Activated CD8-positive, alpha-beta T cell treated with anti-CD3 and anti-CD28 coated beads for 36 hours (primary cell): ENCODE measurements around the gene PDC. TPM values are rescaled to one million over a fixed set of nuclear protein-coding genes. Genes with fewer than 3 reads are reported as not detected.

ENCODE experiments used
- ATAC-seq: fragments of 200-7000 bp; cut with Tn5 transposase; one replicate; pipeline ENCODE4 v1.10.0; 2021; ENCODE audit warnings: mild to moderate bottlenecking, moderate library complexity
- CTCF ChIA-PET: fragments of 350-600 bp; sonication (Branson Sonifier 250); formaldehyde crosslinking; loops from one replicate; lab custom pipeline; 2021; ENCODE audit warnings: antibody characterized with exemption; lab: Charles Lee
- POLR2A ChIA-PET: fragments of 350-600 bp; sonication (Branson Sonifier 250); formaldehyde crosslinking; loops from one replicate; lab custom pipeline; 2021; ENCODE audit warnings: antibody characterized with exemption; lab: Charles Lee
- DNase-seq: peaks from one replicate; pipeline ENCODE4 v3.0.0-alpha.2; 2020
- H3K27ac Mint-ChIP-seq: one replicate; pipeline ENCODE4 v1.8.0; 2021; ENCODE audit warnings: mild to moderate bottlenecking, mixed read lengths
- H3K27me3 Mint-ChIP-seq: one replicate; pipeline ENCODE4 v1.8.0; 2021; ENCODE audit warnings: mixed read lengths
- H3K36me3 Mint-ChIP-seq: one replicate; pipeline ENCODE4 v1.8.0; 2021; ENCODE audit warnings: low read depth, mixed read lengths
- H3K4me1 Mint-ChIP-seq: one replicate; pipeline ENCODE4 v1.8.0; 2021; ENCODE audit warnings: low read depth, mixed read lengths
- H3K4me3 Mint-ChIP-seq: one replicate; pipeline ENCODE4 v1.8.0; 2021; ENCODE audit warnings: mild to moderate bottlenecking, moderate library complexity, mixed read lengths
- H3K9me3 Mint-ChIP-seq: one replicate; pipeline ENCODE4 v1.8.0; 2021; ENCODE audit warnings: mixed read lengths
- intact Hi-C: fragments of 100-400 bp; cut with micrococcal nuclease; formaldehyde crosslinking; loops from one replicate; pipeline ENCODE4 v1.10.0; 2022
- total RNA-seq, 2 experiments: library from RNA; stranded (reverse); gene quantifications; one replicate each; pipeline ENCODE4 v1.2.3, GENCODE V29; 2021
- TF ChIP-seq, protein P1 (sequence below): fragments of 200-600 bp; IDR thresholded peaks from one replicate; pipeline ENCODE4 v1.8.0; 2022; ENCODE audit warnings: antibody characterized with exemption, mild to moderate bottlenecking

PDC gene
- total RNA-seq, 2 experiments from 2014 or later, result not detected

DNA sequence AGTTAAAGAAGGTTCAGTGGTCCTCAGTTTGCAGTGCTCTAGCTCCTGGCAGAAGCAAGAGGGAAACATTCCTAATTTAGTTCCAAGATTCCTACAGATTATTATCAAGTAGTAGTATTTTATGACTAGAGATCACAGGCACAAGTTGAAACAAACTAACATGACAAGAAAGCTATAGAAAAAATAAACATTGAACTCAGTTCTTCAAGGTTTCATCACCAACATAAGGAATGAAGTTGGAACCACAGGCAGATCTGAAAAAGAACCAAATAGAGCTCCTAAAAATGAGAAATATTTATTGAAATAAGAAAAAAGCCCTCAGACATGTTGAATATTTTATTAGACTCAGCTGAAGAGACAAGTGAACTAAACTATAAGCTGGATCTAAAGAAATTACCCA lies 40.6 kb downstream of the PDC start:
- H3K9me3 Mint-ChIP-seq, result no peaks in the 10 kb centered on the region
- intact Hi-C loops, result no loop called here
- CTCF ChIA-PET, result interaction anchor here (1.2 kb wide), 1 partner anchor 16 kb away, joined by 4 read pairs; no protein-coding TSS in a partner anchor
- no peak for DNase-seq
- POLR2A ChIA-PET, result interaction anchor here (0.7 kb wide), 1 partner anchor 8 kb away, joined by 3 read pairs; no protein-coding TSS in a partner anchor
- peaks cover 15% of the 10 kb centered on the region for H3K36me3 Mint-ChIP-seq
- peak overlapping the region; percentile 69 for H3K27ac Mint-ChIP-seq
- peaks cover 10% of the 10 kb centered on the region for H3K4me1 Mint-ChIP-seq
- ATAC-seq, result no peak
- TF ChIP-seq, protein P1, sequence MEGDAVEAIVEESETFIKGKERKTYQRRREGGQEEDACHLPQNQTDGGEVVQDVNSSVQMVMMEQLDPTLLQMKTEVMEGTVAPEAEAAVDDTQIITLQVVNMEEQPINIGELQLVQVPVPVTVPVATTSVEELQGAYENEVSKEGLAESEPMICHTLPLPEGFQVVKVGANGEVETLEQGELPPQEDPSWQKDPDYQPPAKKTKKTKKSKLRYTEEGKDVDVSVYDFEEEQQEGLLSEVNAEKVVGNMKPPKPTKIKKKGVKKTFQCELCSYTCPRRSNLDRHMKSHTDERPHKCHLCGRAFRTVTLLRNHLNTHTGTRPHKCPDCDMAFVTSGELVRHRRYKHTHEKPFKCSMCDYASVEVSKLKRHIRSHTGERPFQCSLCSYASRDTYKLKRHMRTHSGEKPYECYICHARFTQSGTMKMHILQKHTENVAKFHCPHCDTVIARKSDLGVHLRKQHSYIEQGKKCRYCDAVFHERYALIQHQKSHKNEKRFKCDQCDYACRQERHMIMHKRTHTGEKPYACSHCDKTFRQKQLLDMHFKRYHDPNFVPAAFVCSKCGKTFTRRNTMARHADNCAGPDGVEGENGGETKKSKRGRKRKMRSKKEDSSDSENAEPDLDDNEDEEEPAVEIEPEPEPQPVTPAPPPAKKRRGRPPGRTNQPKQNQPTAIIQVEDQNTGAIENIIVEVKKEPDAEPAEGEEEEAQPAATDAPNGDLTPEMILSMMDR, result no peak
- H3K27me3 Mint-ChIP-seq, result no peaks in the 10 kb centered on the region
- no peak overlapping the region for H3K4me3 Mint-ChIP-seq

DNA sequence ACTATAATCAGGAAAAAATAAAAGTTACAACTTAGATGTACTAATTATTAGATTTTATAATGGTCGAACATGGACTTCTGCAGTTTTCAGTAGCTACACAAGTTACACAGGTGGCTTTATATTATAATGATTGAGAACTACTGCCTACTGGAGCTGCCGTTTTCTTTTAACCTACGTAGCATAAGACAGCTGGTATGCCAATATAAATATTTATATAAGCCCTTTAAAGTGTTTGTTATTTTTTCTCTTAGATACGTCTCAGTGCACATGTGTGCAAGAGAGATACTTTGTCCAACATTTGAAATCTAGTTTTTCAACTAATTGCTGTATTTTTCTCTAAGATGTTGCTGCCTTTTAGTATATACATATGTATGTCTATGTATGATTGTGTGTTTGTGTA lies 42.4 kb downstream of the PDC start:
- no peak overlapping the region for H3K27ac Mint-ChIP-seq
- no peaks in the 10 kb centered on the region for H3K9me3 Mint-ChIP-seq
- DNase-seq, result no peak
- intact Hi-C loops, result no loop called here
- peaks cover 15% of the 10 kb centered on the region for H3K36me3 Mint-ChIP-seq
- peaks cover 10% of the 10 kb centered on the region for H3K4me1 Mint-ChIP-seq
- POLR2A ChIA-PET, result no interaction called here
- CTCF ChIA-PET, result interaction anchor here (2.1 kb wide), 1 partner anchor 13 kb away, joined by 4 read pairs; no protein-coding TSS in a partner anchor
- no peak overlapping the region for H3K4me3 Mint-ChIP-seq
- no peaks in the 10 kb centered on the region for H3K27me3 Mint-ChIP-seq
- TF ChIP-seq, protein P1, result no peak
- no peak for ATAC-seq

DNA sequence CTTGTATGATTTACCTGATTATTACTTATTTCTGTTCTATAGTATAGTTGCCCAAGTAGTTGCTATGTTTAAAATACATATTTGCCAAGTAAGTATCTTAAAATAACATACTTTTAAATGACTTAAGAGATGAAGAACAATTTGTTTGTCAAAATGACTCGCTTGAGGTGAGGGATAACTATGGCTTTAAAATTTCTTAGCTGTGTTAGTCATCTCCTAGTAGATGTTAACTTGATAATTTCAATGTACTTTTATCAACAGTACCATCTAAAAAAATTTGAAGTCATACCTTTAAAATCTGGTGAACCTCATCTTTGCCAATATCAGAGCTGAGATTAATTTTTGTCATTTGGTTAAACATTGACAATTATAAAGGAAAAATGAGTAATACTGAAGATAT lies 47.6 kb downstream of the PDC start:
- ChIA-PET CTCF (no interaction called here), POLR2A (no interaction called here)
- ATAC-seq (no peak), DNase-seq (no peak)
- Mint-ChIP-seq H3K9me3 (no peaks in the 10 kb centered on the region), H3K27ac (no peak overlapping the region), H3K4me3 (no peak overlapping the region), H3K36me3 (no peaks in the 10 kb centered on the region), H3K27me3 (no peaks in the 10 kb centered on the region), H3K4me1 (no peaks in the 10 kb centered on the region)
- TF ChIP-seq, protein P1, result no peak
- intact Hi-C loops, result no loop called here

DNA sequence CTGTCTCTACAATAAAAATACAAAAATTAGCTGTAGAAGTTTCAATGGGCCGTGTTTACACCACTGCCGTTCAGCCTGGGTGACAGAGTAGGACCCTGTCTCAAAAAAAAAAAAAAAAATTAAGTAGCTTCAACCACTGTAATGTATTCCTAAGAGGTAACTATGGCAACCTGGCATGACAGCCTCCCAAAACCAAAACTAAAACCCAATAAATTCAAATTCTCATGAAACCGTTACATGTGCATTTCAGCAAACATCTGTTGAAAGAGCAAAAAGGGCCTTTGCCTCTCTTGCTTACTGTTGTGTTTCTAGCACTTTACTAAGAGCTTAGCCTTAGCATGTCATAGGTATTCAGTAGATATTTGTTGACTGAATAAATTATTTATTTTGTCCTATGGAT lies 51.8 kb downstream of the PDC start:
- Mint-ChIP-seq H3K27ac (no peak overlapping the region), H3K4me1 (no peaks in the 10 kb centered on the region), H3K27me3 (no peaks in the 10 kb centered on the region), H3K36me3 (peaks cover 21% of the 10 kb centered on the region), H3K4me3 (no peak overlapping the region), H3K9me3 (no peaks in the 10 kb centered on the region)
- CTCF ChIA-PET, result interaction anchor here (1.7 kb wide), 1 partner anchor 16 kb away, joined by 5 read pairs; no protein-coding TSS in a partner anchor
- ATAC-seq, result no peak
- no peak for DNase-seq
- POLR2A ChIA-PET, result interaction anchor here (1.2 kb wide), 1 partner anchor 34 kb away, joined by 3 read pairs; the partner anchor contains the start of gene TPR
- intact Hi-C loops, result no loop called here
- TF ChIP-seq, protein P1, result no peak

DNA sequence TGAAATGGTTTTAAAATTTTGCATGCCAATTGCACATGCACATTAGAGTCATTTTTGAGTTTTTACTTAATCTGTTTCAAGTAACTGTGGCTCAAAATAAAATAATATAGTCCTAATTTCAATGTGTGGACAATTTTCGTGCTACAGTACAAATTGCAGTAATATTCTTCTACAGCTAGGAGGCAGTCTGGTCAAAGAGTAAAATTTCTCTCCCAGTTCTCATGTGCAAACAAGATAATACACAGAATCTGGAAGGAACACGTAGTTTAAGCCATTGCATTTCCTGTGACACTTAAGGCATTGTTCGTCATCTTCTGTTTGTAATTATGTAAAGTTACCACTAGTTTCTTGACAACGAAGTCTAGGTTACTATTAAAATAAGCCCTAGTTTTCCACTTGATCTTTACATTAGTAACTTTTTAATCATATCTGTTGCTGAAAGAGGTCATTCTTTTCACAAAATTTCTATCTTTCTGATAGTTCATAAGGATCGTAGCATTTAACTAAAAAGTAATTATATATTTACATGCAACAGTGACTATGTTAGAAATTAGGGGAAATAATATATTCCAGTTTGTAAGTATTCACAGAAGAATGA lies 56.4 kb downstream of the PDC start:
- peak; percentile 86 for ATAC-seq
- H3K4me1 Mint-ChIP-seq, result no peaks in the 10 kb centered on the region
- no peak for DNase-seq
- POLR2A ChIA-PET, result no interaction called here
- H3K36me3 Mint-ChIP-seq, result peaks cover 31% of the 10 kb centered on the region
- intact Hi-C loops, result no loop called here
- H3K27ac Mint-ChIP-seq, result no peak overlapping the region
- TF ChIP-seq, protein P1, result peak; percentile 77
- H3K9me3 Mint-ChIP-seq, result no peaks in the 10 kb centered on the region
- no peaks in the 10 kb centered on the region for H3K27me3 Mint-ChIP-seq
- no peak overlapping the region for H3K4me3 Mint-ChIP-seq
- CTCF ChIA-PET, result interaction anchor here (0.6 to 3.4 kb wide), 14 partner anchors 11 to 1307 kb away, joined by 3 to 11 read pairs (median 4); partner anchors contain the start of gene TPR
